KMS-11 (cell line): ENCODE data around the gene VPREB1.

Source experiments
- H2AFZ ChIP-seq: fragments of 200-600 bp; sonication (generic); 2 replicates; pipeline ENCODE4 v1.6.1; 2016; ENCODE audit warnings: antibody characterized with exemption, mixed run types, low read depth
- H3K27ac ChIP-seq: fragments of 200-600 bp; sonication (generic); 2 replicates; pipeline ENCODE4 v1.6.1; 2016; ENCODE audit warnings: mild to moderate bottlenecking, mixed run types
- H3K27me3 ChIP-seq: fragments of 200-600 bp; sonication (generic); 2 replicates; pipeline ENCODE4 v1.6.1; 2017; ENCODE audit warnings: mild to moderate bottlenecking, low read depth, mixed run types, moderate library complexity; ENCODE audit not compliant: insufficient read depth
- H3K36me3 ChIP-seq: fragments of 200-600 bp; sonication (generic); 2 replicates; pipeline ENCODE4 v1.6.1; 2017; ENCODE audit warnings: mild to moderate bottlenecking, mixed run types; ENCODE audit not compliant: insufficient read depth
- H3K4me1 ChIP-seq: fragments of 200-600 bp; sonication (generic); 2 replicates; pipeline ENCODE4 v1.6.1; 2016; ENCODE audit warnings: mild to moderate bottlenecking, low read depth, mixed run types; ENCODE audit not compliant: poor library complexity, severe bottlenecking
- H3K4me2 ChIP-seq: fragments of 200-600 bp; sonication (generic); 2 replicates; pipeline ENCODE4 v1.7.0; 2016; ENCODE audit warnings: mild to moderate bottlenecking, mixed run types
- H3K4me3 ChIP-seq: fragments of 200-600 bp; sonication (generic); IDR thresholded peaks from 2 replicates; pipeline ENCODE4 v1.6.1; 2017; ENCODE audit warnings: low read depth, low read length, mixed read lengths; ENCODE audit not compliant: insufficient read depth
- H3K79me2 ChIP-seq: fragments of 200-600 bp; sonication (generic); 2 replicates; pipeline ENCODE4 v1.6.1; 2016; ENCODE audit warnings: low read depth, mixed run types; ENCODE audit not compliant: insufficient read depth
- H3K9ac ChIP-seq: fragments of 200-600 bp; sonication (generic); 2 replicates; pipeline ENCODE4 v1.6.1; 2016; ENCODE audit warnings: mild to moderate bottlenecking, mixed run types
- H4K20me1 ChIP-seq: fragments of 200-600 bp; sonication (generic); 2 replicates; pipeline ENCODE4 v1.6.1; 2016; ENCODE audit warnings: mild to moderate bottlenecking, mixed run types; ENCODE audit not compliant: insufficient read depth
- TF ChIP-seq, protein P1 (sequence below): fragments of 200-600 bp; sonication (generic); conservative IDR thresholded peaks from 2 replicates; pipeline ENCODE4 v1.6.1; 2017; ENCODE audit warnings: low read depth, mild to moderate bottlenecking, antibody characterized with exemption, low read length, moderate library complexity, mixed read lengths

VPREB1 gene, protein sequence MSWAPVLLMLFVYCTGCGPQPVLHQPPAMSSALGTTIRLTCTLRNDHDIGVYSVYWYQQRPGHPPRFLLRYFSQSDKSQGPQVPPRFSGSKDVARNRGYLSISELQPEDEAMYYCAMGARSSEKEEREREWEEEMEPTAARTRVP

DNA sequence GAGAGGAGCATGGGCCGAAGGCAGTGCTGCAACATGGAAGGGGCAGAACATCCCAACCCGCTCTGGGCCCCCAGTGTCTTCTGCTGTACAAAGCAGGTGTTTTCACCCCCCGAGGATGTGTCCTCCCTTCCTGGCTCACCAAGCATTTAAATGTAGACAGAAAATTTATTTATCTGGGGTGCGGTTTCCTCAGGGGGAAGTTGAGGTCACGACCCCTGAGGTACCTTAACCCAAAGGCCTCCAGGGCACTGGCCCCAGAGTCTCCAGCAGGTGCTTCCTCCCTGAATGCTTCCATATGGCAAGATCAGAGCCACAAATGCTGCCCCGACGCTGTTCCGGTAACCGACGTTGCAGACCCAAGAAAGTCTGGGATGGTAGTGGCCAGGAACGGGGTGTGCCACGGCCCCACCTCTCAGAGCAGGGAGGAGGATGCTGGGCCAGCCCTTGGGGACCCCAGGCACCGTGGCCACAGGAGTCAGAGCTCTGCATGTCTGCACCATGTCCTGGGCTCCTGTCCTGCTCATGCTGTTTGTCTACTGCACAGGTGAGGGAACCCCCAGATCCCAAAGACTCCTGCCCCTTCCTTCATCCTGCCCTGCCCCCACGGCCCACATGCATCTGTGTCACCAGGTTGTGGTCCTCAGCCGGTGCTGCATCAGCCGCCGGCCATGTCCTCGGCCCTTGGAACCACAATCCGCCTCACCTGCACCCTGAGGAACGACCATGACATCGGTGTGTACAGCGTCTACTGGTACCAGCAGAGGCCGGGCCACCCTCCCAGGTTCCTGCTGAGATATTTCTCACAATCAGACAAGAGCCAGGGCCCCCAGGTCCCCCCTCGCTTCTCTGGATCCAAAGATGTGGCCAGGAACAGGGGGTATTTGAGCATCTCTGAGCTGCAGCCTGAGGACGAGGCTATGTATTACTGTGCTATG lies at the start of gene VPREB1:
Gene VPREB1 (plus strand): TSS at position 471 of the 935 bp plus-strand sequence. CDS start 28 bp downstream, at position 499.
- TF ChIP-seq, protein P1, sequence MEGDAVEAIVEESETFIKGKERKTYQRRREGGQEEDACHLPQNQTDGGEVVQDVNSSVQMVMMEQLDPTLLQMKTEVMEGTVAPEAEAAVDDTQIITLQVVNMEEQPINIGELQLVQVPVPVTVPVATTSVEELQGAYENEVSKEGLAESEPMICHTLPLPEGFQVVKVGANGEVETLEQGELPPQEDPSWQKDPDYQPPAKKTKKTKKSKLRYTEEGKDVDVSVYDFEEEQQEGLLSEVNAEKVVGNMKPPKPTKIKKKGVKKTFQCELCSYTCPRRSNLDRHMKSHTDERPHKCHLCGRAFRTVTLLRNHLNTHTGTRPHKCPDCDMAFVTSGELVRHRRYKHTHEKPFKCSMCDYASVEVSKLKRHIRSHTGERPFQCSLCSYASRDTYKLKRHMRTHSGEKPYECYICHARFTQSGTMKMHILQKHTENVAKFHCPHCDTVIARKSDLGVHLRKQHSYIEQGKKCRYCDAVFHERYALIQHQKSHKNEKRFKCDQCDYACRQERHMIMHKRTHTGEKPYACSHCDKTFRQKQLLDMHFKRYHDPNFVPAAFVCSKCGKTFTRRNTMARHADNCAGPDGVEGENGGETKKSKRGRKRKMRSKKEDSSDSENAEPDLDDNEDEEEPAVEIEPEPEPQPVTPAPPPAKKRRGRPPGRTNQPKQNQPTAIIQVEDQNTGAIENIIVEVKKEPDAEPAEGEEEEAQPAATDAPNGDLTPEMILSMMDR: no peak
- Histone ChIP-seq H3K36me3 (no peaks in the 10 kb centered on the region), H3K9ac (no peak within 1 kb of the TSS), H3K4me2 (no peak within 1 kb of the TSS), H3K79me2 (no peaks in the 10 kb centered on the region), H3K4me3 (no peak within 1 kb of the TSS), H2AFZ (no peak within 1 kb of the TSS), H3K27ac (no peak within 1 kb of the TSS), H4K20me1 (no peaks in the 10 kb centered on the region), H3K4me1 (peaks cover 5% of the 10 kb centered on the region), H3K27me3 (no peaks in the 10 kb centered on the region)

- H3K4me1 ChIP-seq: peaks cover 11% of the 10 kb centered on the region
- no peaks in the 10 kb centered on the region for H3K79me2 ChIP-seq
- no peak overlapping the region for H2AFZ ChIP-seq
- TF ChIP-seq, protein P1: no peak
- H4K20me1 ChIP-seq: no peaks in the 10 kb centered on the region
- no peaks in the 10 kb centered on the region for H3K36me3 ChIP-seq
- no peak overlapping the region for H3K4me3 ChIP-seq
- no peak overlapping the region for H3K4me2 ChIP-seq
- no peaks in the 10 kb centered on the region for H3K27me3 ChIP-seq
- no peak overlapping the region for H3K9ac ChIP-seq
- H3K27ac ChIP-seq: no peak overlapping the region
These were observed 49.7 kb upstream of the VPREB1 start for GRCh38 chr22:22194931-22195264.

DNA sequence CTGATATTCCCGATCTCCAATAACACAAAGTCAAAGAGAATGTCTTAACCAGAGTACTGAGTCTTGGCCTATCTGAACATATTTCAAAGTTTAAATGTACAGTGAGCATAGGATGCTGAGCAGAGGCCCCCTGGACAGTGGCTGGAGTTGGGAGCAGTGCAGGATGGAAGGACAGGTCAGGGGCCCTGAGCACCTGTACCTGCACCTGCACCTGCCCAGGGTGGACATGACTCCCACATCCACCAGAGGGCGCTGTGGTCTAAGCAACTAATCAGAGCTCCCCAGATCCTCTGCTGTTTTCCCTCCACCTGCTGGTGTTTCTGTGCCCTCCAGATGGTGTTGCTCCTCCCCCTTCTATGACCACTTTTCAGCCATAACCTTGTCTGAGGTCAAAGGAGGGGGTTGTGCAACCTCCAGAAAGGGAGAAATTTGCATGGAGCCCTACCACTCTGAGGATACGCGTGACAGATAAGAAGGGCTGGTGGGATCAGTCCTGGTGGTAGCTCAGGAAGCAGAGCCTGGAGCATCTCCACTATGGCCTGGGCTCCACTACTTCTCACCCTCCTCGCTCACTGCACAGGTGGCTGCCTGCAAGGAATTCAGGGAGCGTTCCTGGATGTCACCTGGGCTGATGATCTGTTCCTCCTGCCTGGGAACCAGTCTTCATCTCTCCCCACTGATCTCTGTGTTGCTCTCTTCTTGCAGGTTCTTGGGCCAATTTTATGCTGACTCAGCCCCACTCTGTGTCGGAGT lies 49.1 kb upstream of the VPREB1 start:
- Histone ChIP-seq H3K36me3 (no peaks in the 10 kb centered on the region), H3K9ac (no peak overlapping the region), H3K4me2 (peak overlapping the region; percentile 47; the same call in 1 of the 2 replicates), H3K4me3 (no peak overlapping the region), H4K20me1 (no peaks in the 10 kb centered on the region), H3K4me1 (peaks cover 11% of the 10 kb centered on the region), H2AFZ (peak overlapping the region; percentile 48; the same call in 1 of the 2 replicates), H3K79me2 (no peaks in the 10 kb centered on the region), H3K27ac (no peak overlapping the region), H3K27me3 (no peaks in the 10 kb centered on the region)
- TF ChIP-seq, protein P1: peak; percentile 92

DNA sequence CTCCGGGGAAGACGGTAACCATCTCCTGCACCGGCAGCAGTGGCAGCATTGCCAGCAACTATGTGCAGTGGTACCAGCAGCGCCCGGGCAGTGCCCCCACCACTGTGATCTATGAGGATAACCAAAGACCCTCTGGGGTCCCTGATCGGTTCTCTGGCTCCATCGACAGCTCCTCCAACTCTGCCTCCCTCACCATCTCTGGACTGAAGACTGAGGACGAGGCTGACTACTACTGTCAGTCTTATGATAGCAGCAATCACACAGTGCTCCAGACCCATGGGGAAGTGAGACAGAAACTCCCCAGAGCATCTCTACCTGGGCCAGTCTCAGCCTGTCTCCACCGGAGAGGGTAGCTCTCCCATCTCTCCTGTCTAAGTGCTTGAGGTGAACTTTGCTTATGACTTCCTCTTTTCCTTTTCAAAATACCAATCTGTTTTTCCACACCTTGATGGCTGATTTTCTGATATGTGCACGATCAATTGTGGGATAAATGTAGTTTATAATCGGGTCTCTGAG lies 48.5 kb upstream of the VPREB1 start:
- no peaks in the 10 kb centered on the region for H3K27me3 ChIP-seq
- TF ChIP-seq, protein P1: no peak
- no peak overlapping the region for H3K9ac ChIP-seq
- no peak overlapping the region for H3K27ac ChIP-seq
- H3K4me2 ChIP-seq: peak overlapping the region; percentile 47; the same call in 1 of the 2 replicates
- H4K20me1 ChIP-seq: no peaks in the 10 kb centered on the region
- H3K79me2 ChIP-seq: no peaks in the 10 kb centered on the region
- no peak overlapping the region for H3K4me3 ChIP-seq
- peak overlapping the region; percentile 48; the same call in 1 of the 2 replicates for H2AFZ ChIP-seq
- H3K36me3 ChIP-seq: no peaks in the 10 kb centered on the region
- H3K4me1 ChIP-seq: peaks cover 11% of the 10 kb centered on the region
